ENCODE results near the gene PTBP2.

- TF ChIP-seq CTCF (conservative IDR thresholded peaks at IDR 0.05; ENCODE audit: low read depth, low read length), result no peak
- no peak for TF ChIP-seq EZH2 (IDR thresholded peaks at IDR 0.05; ENCODE audit: borderline replicate concordance, low read depth, low read length, poor library complexity, severe bottlenecking)
Observed at GRCh38 chr1:96721053-96721415, 550 bp upstream of the PTBP2 start.
